ENCODE measurements around the gene PAK4. TPM values are rescaled to one million over a fixed set of nuclear protein-coding genes. Genes with fewer than 3 reads are reported as not detected.

The PAK4 gene
- total RNA-seq, 1 donor from 2014 or later = 19.4 TPM

GRCh38 chr19:39147480-39147879 is 21.9 kb downstream of the PAK4 start:
- H3K27ac ChIP-seq = no peak overlapping the region
- intact Hi-C loops (cut with DNase I) = no loop called here
- no peak overlapping the region for H3K4me3 ChIP-seq
- H3K9me3 ChIP-seq = no peaks in the 10 kb centered on the region
- no peaks in the 10 kb centered on the region for H3K36me3 ChIP-seq
- DNase-seq (ENCODE audit: extremely low spot score in 2 of 2) = no peak
- H3K27me3 ChIP-seq = no peaks in the 10 kb centered on the region
- TF ChIP-seq, protein P1, sequence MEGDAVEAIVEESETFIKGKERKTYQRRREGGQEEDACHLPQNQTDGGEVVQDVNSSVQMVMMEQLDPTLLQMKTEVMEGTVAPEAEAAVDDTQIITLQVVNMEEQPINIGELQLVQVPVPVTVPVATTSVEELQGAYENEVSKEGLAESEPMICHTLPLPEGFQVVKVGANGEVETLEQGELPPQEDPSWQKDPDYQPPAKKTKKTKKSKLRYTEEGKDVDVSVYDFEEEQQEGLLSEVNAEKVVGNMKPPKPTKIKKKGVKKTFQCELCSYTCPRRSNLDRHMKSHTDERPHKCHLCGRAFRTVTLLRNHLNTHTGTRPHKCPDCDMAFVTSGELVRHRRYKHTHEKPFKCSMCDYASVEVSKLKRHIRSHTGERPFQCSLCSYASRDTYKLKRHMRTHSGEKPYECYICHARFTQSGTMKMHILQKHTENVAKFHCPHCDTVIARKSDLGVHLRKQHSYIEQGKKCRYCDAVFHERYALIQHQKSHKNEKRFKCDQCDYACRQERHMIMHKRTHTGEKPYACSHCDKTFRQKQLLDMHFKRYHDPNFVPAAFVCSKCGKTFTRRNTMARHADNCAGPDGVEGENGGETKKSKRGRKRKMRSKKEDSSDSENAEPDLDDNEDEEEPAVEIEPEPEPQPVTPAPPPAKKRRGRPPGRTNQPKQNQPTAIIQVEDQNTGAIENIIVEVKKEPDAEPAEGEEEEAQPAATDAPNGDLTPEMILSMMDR (IDR thresholded peaks at IDR 0.05) = no peak
- TF ChIP-seq POLR2AphosphoS5 (IDR thresholded peaks at IDR 0.05; ENCODE audit: insufficient read depth in 1 of 2, low read depth in 1 of 2) (no peak), POLR2A (IDR thresholded peaks at IDR 0.05) (no peak)
- peaks cover 32% of the 10 kb centered on the region for H3K4me1 ChIP-seq

DNA sequence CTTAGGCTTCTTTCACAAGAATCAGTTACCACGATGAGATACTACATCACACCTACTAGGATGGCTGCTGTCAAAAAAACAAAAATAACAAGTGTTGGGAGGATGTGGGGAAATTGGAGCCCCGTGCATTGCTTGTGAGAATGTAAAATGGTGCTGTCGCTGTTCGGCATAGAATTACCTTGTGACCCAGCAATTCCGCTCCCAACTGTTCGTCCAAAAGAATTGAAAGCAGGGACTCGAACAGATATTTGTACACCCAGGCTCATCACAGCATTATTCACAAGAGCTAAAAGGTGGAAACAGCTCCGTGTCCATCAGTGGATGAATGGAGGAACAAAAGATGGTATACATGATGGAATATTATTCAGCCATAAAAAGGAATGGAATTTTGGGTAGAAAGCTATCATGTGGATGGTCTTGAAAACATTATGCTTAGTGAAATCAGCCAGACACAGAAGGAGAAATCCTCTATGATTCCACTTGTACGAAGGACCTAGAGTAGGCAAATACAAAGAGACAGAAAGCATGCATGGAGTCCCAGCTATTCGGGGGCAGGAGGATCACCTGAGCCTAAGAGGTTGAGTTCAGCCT is 23.4 kb downstream of the PAK4 start:
- H3K36me3 ChIP-seq = no peaks in the 10 kb centered on the region
- no peak for DNase-seq (ENCODE audit: extremely low spot score in 2 of 2)
- intact Hi-C loops (cut with DNase I) = no loop called here
- no peaks in the 10 kb centered on the region for H3K27me3 ChIP-seq
- no peak overlapping the region for H3K27ac ChIP-seq
- peaks cover 30% of the 10 kb centered on the region for H3K4me1 ChIP-seq
- TF ChIP-seq POLR2A (IDR thresholded peaks at IDR 0.05) (no peak), POLR2AphosphoS5 (IDR thresholded peaks at IDR 0.05; ENCODE audit: insufficient read depth in 1 of 2, low read depth in 1 of 2) (no peak)
- TF ChIP-seq, protein P1 (IDR thresholded peaks at IDR 0.05) = no peak
- H3K9me3 ChIP-seq = no peaks in the 10 kb centered on the region
- no peak overlapping the region for H3K4me3 ChIP-seq

- no peaks in the 10 kb centered on the region for H3K36me3 ChIP-seq
- no peak overlapping the region for H3K27ac ChIP-seq
- intact Hi-C loops (cut with DNase I) = no loop called here
- no peaks in the 10 kb centered on the region for H3K9me3 ChIP-seq
- peaks cover 30% of the 10 kb centered on the region for H3K4me1 ChIP-seq
- no peak overlapping the region for H3K4me3 ChIP-seq
- TF ChIP-seq, protein P1 (IDR thresholded peaks at IDR 0.05) = no peak
- TF ChIP-seq POLR2AphosphoS5 (IDR thresholded peaks at IDR 0.05; ENCODE audit: insufficient read depth in 1 of 2, low read depth in 1 of 2) (no peak), POLR2A (IDR thresholded peaks at IDR 0.05) (no peak)
- H3K27me3 ChIP-seq = no peaks in the 10 kb centered on the region
- no peak for DNase-seq (ENCODE audit: extremely low spot score in 2 of 2)
Measured at GRCh38 chr19:39150235-39150634, 24.6 kb downstream of the PAK4 start.

DNA sequence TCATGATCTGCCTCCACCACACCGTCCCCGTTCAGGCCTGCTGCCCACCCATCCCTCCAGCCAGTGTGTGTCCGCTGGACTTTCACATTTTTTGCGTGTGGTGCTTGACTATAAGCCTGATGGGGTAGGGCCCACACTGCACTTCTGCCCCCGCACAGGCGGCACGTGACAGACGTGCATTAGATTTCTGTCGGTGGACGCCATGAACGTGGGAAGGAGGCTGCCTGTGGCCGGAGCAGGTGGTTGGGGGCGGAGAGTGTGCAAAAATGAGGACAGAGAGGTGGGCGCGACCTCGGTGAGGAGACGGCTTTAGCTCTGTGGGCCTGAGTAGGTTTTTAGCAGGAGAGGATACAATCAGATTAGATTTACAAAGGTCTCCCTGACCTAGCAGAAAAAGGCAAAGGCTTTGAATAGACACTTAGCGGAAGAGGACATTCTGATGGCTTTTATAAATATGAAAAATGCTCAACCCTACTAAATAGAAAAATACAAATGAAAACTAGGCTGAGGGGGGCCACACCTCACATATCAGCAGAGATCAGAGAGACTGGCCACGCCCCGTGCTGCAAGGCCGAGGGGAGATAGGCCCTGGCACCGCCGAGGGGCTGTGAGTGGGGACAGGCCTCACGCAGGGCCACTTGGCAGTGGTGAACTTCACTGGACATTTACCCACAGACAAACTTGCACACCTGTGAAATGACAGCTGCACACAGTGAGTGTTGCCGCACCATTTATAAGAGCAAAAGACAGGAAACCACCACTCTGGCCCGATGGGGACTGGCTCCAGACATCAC is 25.4 kb downstream of the PAK4 start:
- intact Hi-C loops (cut with DNase I) = no loop called here
- Histone ChIP-seq H3K4me1 (peaks cover 30% of the 10 kb centered on the region), H3K9me3 (no peaks in the 10 kb centered on the region), H3K27ac (no peak overlapping the region), H3K27me3 (no peaks in the 10 kb centered on the region), H3K36me3 (no peaks in the 10 kb centered on the region), H3K4me3 (no peak overlapping the region)
- no peak for DNase-seq (ENCODE audit: extremely low spot score in 2 of 2)
- TF ChIP-seq, protein P1 (IDR thresholded peaks at IDR 0.05) = no peak
- no peak for TF ChIP-seq POLR2A (IDR thresholded peaks at IDR 0.05)
- no peak for TF ChIP-seq POLR2AphosphoS5 (IDR thresholded peaks at IDR 0.05; ENCODE audit: insufficient read depth in 1 of 2, low read depth in 1 of 2)

GRCh38 chr19:39152066-39152465 is 26.5 kb downstream of the PAK4 start:
- H3K4me1 ChIP-seq = peaks cover 33% of the 10 kb centered on the region
- no peak for DNase-seq (ENCODE audit: extremely low spot score in 2 of 2)
- intact Hi-C loops (cut with DNase I) = no loop called here
- no peaks in the 10 kb centered on the region for H3K27me3 ChIP-seq
- H3K4me3 ChIP-seq = no peak overlapping the region
- H3K9me3 ChIP-seq = no peaks in the 10 kb centered on the region
- H3K36me3 ChIP-seq = no peaks in the 10 kb centered on the region
- TF ChIP-seq, protein P1 (IDR thresholded peaks at IDR 0.05) = no peak
- no peak for TF ChIP-seq POLR2AphosphoS5 (IDR thresholded peaks at IDR 0.05; ENCODE audit: insufficient read depth in 1 of 2, low read depth in 1 of 2)
- TF ChIP-seq POLR2A (IDR thresholded peaks at IDR 0.05) = no peak
- H3K27ac ChIP-seq = no peak overlapping the region

All from vagina (tissue), 2 donors.